Skeletal muscle satellite cell (primary cell): ENCODE data around the gene FBXW11.

Source experiments
- H3K27me3 ChIP-seq: 2 replicates; pipeline ENCODE4 v1.7.0; 2013; ENCODE audit warnings: low read length; ENCODE audit not compliant: control insufficient read depth, insufficient read depth
- H3K36me3 ChIP-seq: 2 replicates; pipeline ENCODE4 v1.7.0; 2013; ENCODE audit warnings: mild to moderate bottlenecking, control low read depth, low read length; ENCODE audit not compliant: insufficient read depth
- H3K4me1 ChIP-seq: 2 replicates; pipeline ENCODE4 v1.7.0; 2013; ENCODE audit warnings: low read length; ENCODE audit not compliant: control insufficient read depth, insufficient read depth
- H3K4me2 ChIP-seq: 2 replicates; pipeline ENCODE4 v1.7.0; 2013; ENCODE audit warnings: mild to moderate bottlenecking, low read length
- H3K4me3 ChIP-seq: 2 replicates; pipeline ENCODE4 v1.7.0; 2013; ENCODE audit warnings: low read length
- H3K9ac ChIP-seq: 2 replicates; pipeline ENCODE4 v1.7.0; 2013; ENCODE audit warnings: mild to moderate bottlenecking, low read depth, low read length, moderate library complexity
- H3K9me3 ChIP-seq: replicated peaks from 2 replicates; pipeline ENCODE4 v1.7.0; 2013; ENCODE audit warnings: mild to moderate bottlenecking, control low read depth, low read length

The FBXW11 gene

DNA sequence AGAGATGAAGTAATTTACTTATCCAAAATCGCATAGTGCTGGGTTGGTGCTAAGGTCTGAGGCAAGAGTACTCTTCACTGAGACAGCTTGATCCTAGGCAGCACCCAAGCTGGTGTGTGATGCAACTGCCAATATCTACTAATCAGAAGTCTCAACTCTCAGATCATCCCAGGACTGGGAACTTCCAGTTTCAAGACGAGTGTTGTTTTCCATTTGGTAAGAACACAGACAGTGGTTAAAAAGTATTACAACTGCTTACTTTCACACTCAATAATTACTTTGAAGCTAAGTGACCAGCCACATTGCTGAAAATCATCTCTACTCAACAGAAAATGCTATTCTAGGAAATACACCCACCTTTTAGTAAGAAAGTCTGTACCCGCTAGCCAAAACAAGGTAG, 45.3 kb downstream of the FBXW11 start:
- Histone ChIP-seq H3K36me3 (no peaks in the 10 kb centered on the region), H3K9ac (no peak overlapping the region), H3K4me1 (peaks cover 11% of the 10 kb centered on the region), H3K9me3 (no peaks in the 10 kb centered on the region), H3K4me3 (no peak overlapping the region), H3K27me3 (no peaks in the 10 kb centered on the region), H3K4me2 (no peak overlapping the region)

DNA sequence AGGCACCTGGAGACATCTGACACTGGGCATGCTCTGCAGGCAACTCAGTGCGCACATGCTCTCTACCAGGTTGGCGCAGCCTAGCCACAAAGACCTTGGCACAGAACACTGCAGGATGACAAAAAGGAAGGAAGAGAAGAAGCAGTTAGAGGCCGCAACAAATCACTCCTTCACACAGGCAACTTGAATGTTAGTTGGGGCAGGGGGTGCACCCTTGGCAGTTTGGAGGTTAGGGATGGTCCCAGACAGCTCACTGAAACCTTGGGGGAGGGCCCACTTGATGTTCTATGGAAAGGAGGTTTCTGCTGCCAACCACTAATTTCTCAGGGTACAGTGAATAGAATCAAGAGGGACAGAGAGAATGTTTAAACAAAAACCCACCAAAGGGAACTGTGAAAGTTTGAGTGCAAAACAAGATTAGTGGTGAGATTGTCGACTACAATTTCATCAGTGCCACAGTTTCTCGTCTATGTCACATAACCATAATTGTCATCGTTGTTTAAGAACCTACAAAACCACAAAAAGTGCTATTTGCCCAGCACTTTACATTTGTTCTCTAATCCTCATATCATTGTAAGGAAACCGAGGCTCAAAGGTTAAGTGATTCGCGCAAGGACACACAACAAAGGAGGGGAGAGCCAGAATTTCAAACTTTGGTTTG, 48.7 kb downstream of the FBXW11 start:
- Histone ChIP-seq H3K4me1 (peaks cover 36% of the 10 kb centered on the region), H3K9ac (no peak overlapping the region), H3K27me3 (no peaks in the 10 kb centered on the region), H3K4me3 (no peak overlapping the region), H3K9me3 (no peaks in the 10 kb centered on the region), H3K4me2 (no peak overlapping the region), H3K36me3 (no peaks in the 10 kb centered on the region)

- Histone ChIP-seq H3K4me2 (no peak overlapping the region), H3K4me1 (peaks cover 36% of the 10 kb centered on the region), H3K9me3 (no peaks in the 10 kb centered on the region), H3K27me3 (no peaks in the 10 kb centered on the region), H3K9ac (no peak overlapping the region), H3K36me3 (no peaks in the 10 kb centered on the region), H3K4me3 (no peak overlapping the region)
Measured at GRCh38 chr5:171956887-171957495, 49.4 kb downstream of the FBXW11 start.

- Histone ChIP-seq H3K27me3 (no peaks in the 10 kb centered on the region), H3K9me3 (no peaks in the 10 kb centered on the region), H3K4me1 (peaks cover 36% of the 10 kb centered on the region), H3K4me2 (no peak overlapping the region), H3K9ac (no peak overlapping the region), H3K36me3 (no peaks in the 10 kb centered on the region), H3K4me3 (no peak overlapping the region)
Measured at GRCh38 chr5:171956314-171956713, 50.1 kb downstream of the FBXW11 start.

GRCh38 chr5:171955761-171956160, 50.7 kb downstream of the FBXW11 start:
- Histone ChIP-seq H3K4me1 (peaks cover 36% of the 10 kb centered on the region), H3K4me2 (no peak overlapping the region), H3K27me3 (no peaks in the 10 kb centered on the region), H3K4me3 (no peak overlapping the region), H3K36me3 (no peaks in the 10 kb centered on the region), H3K9me3 (no peaks in the 10 kb centered on the region), H3K9ac (no peak overlapping the region)

DNA sequence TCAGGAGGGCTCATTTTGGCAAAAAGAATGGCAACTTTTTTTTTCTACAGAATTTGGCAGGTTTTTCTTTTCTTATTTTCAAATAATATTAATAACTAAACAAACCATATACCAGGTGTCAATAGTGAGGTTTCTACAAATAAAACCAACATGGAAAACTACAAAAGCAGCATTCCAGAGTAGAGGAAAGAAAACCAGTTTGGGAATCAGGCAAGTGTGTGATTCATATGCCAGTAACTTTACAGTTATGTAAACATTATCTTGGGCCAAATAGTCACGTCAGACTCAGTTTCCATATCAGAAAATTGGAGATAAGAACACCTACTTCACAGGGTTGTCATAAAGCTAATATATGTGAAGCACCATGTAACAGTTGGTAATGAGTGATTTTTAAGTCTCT, 51.7 kb downstream of the FBXW11 start:
- H3K27me3 ChIP-seq = no peaks in the 10 kb centered on the region
- no peak overlapping the region for H3K9ac ChIP-seq
- H3K4me1 ChIP-seq = peaks cover 36% of the 10 kb centered on the region
- H3K4me2 ChIP-seq = peak overlapping the region; percentile 56
- no peaks in the 10 kb centered on the region for H3K36me3 ChIP-seq
- no peak overlapping the region for H3K4me3 ChIP-seq
- no peaks in the 10 kb centered on the region for H3K9me3 ChIP-seq

DNA sequence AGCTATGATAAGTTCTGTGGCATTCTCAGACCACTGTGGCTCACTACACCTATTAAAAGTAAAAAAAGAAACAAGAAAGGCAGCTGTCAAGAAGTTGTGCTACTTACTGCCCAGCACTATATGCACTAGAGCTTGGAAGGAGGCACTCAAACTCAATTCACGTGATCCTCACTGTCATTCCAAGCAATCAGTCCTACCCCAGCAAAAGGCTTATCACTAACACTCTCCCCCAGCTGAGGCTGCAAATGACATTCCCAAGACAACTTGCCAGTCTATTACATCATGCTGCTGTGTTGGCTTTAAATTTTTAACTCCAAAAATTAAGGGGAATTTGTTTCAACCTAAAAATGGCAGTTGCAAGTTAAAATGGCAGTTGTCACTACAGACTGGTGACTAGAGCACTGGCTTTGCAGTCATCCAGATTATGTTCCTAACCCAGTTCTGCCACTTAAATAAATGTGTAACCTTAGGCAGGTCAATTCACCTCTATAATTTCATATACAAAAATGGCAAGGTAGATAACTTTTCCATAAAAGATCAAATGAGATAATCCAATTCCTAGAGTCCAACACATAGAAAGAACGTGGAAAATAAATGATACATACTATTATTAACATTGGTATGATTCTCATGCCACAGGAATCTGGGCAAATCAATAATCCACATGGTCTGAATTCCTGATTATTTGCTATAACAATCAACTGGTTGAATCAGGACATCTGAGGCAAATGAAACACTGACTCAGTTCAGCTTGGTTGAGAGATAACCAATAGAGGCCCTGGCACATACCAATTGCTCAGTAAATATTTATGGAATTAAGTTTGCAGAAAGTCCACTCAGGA, 52.4 kb downstream of the FBXW11 start:
- H3K27me3 ChIP-seq = no peaks in the 10 kb centered on the region
- no peaks in the 10 kb centered on the region for H3K9me3 ChIP-seq
- H3K4me1 ChIP-seq = peaks cover 36% of the 10 kb centered on the region
- no peaks in the 10 kb centered on the region for H3K36me3 ChIP-seq
- no peak overlapping the region for H3K9ac ChIP-seq
- H3K4me2 ChIP-seq = peak overlapping the region; percentile 56
- peak overlapping the region; percentile 9 for H3K4me3 ChIP-seq

- H3K36me3 ChIP-seq = no peaks in the 10 kb centered on the region
Measured at GRCh38 chr5:171952021-171952420, 54.4 kb downstream of the FBXW11 start.

GRCh38 chr5:171951218-171951617, 55.2 kb downstream of the FBXW11 start:
- Histone ChIP-seq H3K4me3 (no peak overlapping the region), H3K4me2 (no peak overlapping the region), H3K27me3 (no peaks in the 10 kb centered on the region), H3K4me1 (peaks cover 25% of the 10 kb centered on the region), H3K9me3 (no peaks in the 10 kb centered on the region), H3K36me3 (no peaks in the 10 kb centered on the region), H3K9ac (no peak overlapping the region)

More at GRCh38 chr5:171952021-171952420, 54.4 kb downstream of the FBXW11 start:
- H3K4me1 ChIP-seq = peaks cover 32% of the 10 kb centered on the region
- H3K9me3 ChIP-seq = no peaks in the 10 kb centered on the region
- H3K27me3 ChIP-seq = no peaks in the 10 kb centered on the region
- no peak overlapping the region for H3K9ac ChIP-seq
- H3K4me3 ChIP-seq = no peak overlapping the region
- H3K4me2 ChIP-seq = no peak overlapping the region

GRCh38 chr5:171946000-171946781, 60.2 kb downstream of the FBXW11 start:
- Histone ChIP-seq H3K36me3 (no peaks in the 10 kb centered on the region), H3K4me1 (peaks cover 7% of the 10 kb centered on the region), H3K27me3 (no peaks in the 10 kb centered on the region), H3K4me2 (no peak overlapping the region), H3K4me3 (no peak overlapping the region), H3K9me3 (no peaks in the 10 kb centered on the region), H3K9ac (no peak overlapping the region)

- no peak overlapping the region for H3K4me2 ChIP-seq
- H3K9me3 ChIP-seq = no peaks in the 10 kb centered on the region
- H3K4me3 ChIP-seq = no peak overlapping the region
- H3K27me3 ChIP-seq = no peaks in the 10 kb centered on the region
- peaks cover 7% of the 10 kb centered on the region for H3K4me1 ChIP-seq
- no peak overlapping the region for H3K9ac ChIP-seq
- H3K36me3 ChIP-seq = no peaks in the 10 kb centered on the region
Measured at GRCh38 chr5:171945476-171945875, 61.0 kb downstream of the FBXW11 start.
